Urothelium cell line (cell line): ENCODE data around the gene ATXN10.
"Not testable (repeated sequence)": the region's sequence is repeated elsewhere in the genome, so short reads cannot be mapped to it uniquely, and the experiment has no call there.

ENCODE experiments used
- DNase-seq: peaks from one replicate; pipeline ENCODE4 v3.0.0; 2011; ENCODE audit warnings: low spot score, mixed read lengths
- FAIRE-seq: peaks from 2 replicates; lab custom pipeline; 2011; peaks lifted over from hg19 to GRCh38; lab: Jason Lieb, UNC

The ATXN10 gene

GRCh38 chr22:45671783-45672563 is at the start of gene ATXN10:
Gene ATXN10 (plus strand): TSS chr22:45671834. CDS start chr22:45672064, 230 bp downstream.
- DNase-seq (peak; percentile 91), FAIRE-seq (peak; percentile 98)

GRCh38 chr22:45621836-45622600 is 49.6 kb upstream of the ATXN10 start:
- FAIRE-seq = no peak

GRCh38 chr22:45623464-45624145 is 48.0 kb upstream of the ATXN10 start:
- DNase-seq, FAIRE-seq: not testable (repeated sequence)

More at GRCh38 chr22:45621836-45622600, 49.6 kb upstream of the ATXN10 start:
- DNase-seq = no peak

- peak; percentile 86 for FAIRE-seq
Observed at GRCh38 chr22:45626198-45626651, 45.4 kb upstream of the ATXN10 start.

GRCh38 chr22:45627489-45628233 is 44.0 kb upstream of the ATXN10 start:
- FAIRE-seq (no peak), DNase-seq (no peak)

More at GRCh38 chr22:45626198-45626651, 45.4 kb upstream of the ATXN10 start:
- DNase-seq = peak; percentile 70

- no peak for DNase-seq
- no peak for FAIRE-seq
Observed at GRCh38 chr22:45628515-45628914, 43.1 kb upstream of the ATXN10 start.

- DNase-seq (no peak), FAIRE-seq (no peak)
Observed at GRCh38 chr22:45629469-45630089, 42.1 kb upstream of the ATXN10 start.

GRCh38 chr22:45630436-45630835 is 41.2 kb upstream of the ATXN10 start:
- no peak for FAIRE-seq
- no peak for DNase-seq

GRCh38 chr22:45631140-45631840 is 40.3 kb upstream of the ATXN10 start:
- DNase-seq (no peak), FAIRE-seq (no peak)

- DNase-seq (no peak), FAIRE-seq (no peak)
Observed at GRCh38 chr22:45631841-45632238, 39.8 kb upstream of the ATXN10 start.

GRCh38 chr22:45632791-45633515 is 38.7 kb upstream of the ATXN10 start:
- FAIRE-seq = no peak
- peak; percentile 72 for DNase-seq

- FAIRE-seq = no peak
- DNase-seq = no peak
Observed at GRCh38 chr22:45636683-45637082, 35.0 kb upstream of the ATXN10 start.

GRCh38 chr22:45638197-45638596 is 33.4 kb upstream of the ATXN10 start:
- no peak for FAIRE-seq

GRCh38 chr22:45638834-45639746 is 32.5 kb upstream of the ATXN10 start:
- peak; percentile 79 for DNase-seq
- peak; percentile 76 for FAIRE-seq

More at GRCh38 chr22:45638197-45638596, 33.4 kb upstream of the ATXN10 start:
- DNase-seq = no peak

GRCh38 chr22:45639747-45640102 is 31.9 kb upstream of the ATXN10 start:
- DNase-seq (no peak), FAIRE-seq (no peak)

- FAIRE-seq = no peak
- no peak for DNase-seq
Observed at GRCh38 chr22:45640291-45640940, 31.2 kb upstream of the ATXN10 start.

GRCh38 chr22:45640941-45641621 is 30.6 kb upstream of the ATXN10 start:
- no peak for DNase-seq
- no peak for FAIRE-seq
